Inflammatory macrophage (primary cell): ENCODE results near the gene APBA2.
A peak's percentile ranks its signal among the peaks of the same experiment; 100 is the strongest.

Source experiments
- DNase-seq, 2 donors: peaks; one replicate each; pipeline ENCODE4 v3.0.0-alpha.2; 2020 to 2022

Gene APBA2

DNA sequence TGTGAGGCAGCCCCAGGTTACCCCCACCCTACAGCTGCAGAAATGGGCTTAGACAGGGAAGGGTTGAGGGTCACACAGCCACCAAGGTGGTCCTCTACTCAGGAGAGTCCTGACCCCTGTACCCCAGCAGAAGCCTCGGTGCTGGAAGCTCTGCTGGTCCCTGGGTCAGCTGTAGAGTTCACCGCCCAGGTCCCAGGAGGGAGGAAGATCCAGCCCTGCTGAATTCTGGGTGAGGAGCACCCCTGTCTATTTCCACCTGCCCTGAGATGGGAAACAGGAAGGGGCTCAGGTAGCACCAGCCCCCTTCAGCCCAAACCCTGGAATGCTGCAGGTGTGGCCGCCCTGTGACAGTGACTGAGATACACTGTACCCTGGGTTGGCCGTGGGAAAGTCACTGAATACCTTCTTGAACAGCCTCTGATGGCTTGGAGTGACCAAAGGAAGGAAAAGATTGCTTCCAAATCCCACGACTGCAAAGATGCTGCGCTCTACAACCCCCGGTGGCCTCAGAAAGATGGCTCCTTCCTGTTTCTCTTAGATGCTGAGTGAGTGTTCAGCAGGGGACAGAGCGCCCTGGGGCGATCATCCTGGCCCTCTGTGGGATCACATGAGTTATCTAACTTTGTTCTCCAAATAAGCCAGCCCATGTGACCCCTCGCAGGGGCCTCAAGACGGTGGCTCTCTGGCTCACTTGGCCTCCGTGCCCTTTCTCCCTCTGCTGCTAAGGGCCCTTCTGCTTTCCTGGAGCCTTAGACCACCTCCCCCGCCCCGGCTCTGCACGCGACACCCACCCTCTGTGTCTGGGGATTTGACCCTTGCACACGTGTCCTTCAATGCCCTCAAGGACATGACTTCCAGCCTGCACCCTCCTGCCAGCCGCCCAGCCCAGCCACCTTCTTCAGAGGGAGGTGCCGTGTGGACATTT is 242.0 kb downstream of the APBA2 start:
- DNase-seq, result no peak

DNA sequence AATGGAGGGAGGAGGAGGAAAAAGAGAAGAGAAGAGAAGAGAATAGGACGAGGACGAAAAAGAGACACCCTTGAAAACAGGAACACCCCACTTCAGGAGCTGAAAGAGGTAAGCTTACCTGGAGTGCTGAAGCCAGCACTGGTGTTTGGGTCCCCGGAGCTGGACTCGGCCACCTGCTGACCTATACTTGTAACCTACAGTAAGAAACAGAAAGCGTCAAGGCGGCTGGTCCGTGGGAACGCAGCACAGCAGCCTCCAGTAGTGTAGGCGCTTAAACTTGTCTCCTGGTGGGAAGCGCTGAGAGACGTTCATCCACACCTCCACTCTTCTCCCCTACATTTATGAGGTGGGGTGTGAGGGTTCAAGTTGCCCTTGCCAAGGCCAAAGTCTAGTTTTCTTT is 242.9 kb downstream of the APBA2 start:
- no peak for DNase-seq

DNA sequence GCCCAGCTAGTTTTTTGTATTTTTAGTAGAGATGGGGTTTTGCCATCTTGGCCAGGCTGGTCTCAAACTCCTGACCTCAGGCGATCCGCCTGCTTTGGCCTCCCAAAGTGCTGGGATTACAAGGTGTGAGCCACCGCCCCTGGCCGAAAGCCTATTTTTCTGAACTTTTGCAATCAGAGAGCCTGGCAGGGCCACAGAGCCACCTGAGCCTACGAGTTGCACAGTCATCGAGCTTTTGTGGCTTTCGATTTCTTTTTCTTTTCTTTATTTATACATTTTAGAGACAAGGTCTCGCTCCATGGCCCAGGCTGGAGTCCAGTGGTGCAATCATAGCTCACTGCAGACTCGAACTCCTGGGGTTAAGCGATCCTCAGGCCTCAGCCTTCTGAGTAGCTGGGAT is 243.4 kb downstream of the APBA2 start:
- no peak for DNase-seq

DNA sequence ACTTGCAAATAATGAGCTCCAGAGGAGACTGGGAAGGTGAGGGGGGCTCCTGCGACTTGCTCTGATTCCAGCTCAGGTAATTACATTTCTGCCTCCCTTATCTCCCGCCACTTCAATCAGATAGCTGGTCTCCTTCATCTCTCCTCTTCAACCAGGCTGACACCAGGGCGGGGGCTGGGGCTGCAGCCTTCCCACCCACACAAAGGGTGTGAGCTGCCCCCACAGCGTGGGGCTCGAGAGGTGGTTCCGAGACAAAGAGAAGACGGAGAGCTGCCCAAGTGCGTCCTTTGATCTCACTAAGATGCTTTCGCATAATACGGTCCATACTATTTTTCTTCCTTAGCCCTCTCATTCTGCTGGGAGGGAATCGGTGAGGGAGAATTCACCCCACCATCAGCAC is 244.2 kb downstream of the APBA2 start:
- DNase-seq, result no peak

DNA sequence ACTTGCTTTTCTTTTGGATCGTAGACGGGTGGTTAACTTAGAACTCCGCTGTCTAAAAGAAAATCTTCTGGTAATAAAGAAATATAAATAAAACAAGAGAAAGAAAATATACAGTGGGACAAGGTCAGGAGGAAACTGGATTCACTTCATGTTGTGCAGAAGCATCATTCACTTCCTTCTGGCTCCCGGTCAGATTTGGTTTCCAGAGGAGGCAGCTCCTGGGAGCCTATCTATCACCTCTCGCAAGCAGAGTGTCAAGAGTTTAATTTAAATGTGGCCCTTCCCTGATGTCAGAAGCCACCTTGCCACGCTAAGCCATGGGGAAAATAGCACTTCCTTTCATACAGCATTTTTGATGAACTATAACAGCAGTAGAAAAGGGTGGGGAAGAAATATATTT is 244.7 kb downstream of the APBA2 start:
- DNase-seq, result no peak

DNA sequence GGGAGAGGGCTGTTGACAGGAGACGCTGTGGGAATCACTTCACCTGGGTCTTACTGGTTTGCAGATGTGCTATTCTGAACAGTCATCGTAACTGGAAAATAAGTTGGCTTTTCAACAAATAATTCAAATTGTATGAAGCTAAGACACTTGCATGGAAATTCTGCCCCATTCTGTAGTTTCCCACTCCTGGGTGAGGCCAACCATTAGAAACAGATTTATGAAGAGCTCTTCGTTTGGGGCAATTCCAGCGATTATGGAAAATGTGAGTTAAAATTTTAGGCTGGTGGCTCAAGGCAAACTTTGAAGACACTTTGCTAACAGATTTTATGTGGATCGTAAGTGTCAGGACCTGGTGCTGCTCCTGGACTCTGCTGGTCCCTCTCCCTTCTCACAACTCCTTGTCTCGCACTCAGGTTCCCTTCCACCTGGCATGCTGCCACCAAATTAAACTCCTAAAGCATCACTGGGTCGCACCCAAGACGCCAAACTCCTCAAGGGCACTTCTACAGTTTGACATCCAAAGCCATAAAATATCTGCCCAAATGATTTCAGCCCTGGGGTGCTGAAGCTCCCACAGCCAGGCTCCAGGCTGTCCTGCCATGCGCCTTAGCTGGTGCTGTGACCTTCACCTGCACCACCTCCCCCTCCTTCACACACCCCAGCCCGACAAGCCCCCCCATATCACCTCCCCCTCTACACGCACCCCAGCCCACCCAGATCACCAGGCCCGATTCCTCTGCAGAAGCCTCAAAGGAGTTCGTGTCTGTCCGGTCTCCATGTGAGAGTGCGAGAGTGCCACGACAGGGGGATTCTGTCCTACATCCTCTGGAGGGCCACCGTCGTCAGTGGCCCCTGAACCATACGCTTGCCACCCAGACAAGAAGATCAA is 245.4 kb downstream of the APBA2 start:
- no peak for DNase-seq

DNA sequence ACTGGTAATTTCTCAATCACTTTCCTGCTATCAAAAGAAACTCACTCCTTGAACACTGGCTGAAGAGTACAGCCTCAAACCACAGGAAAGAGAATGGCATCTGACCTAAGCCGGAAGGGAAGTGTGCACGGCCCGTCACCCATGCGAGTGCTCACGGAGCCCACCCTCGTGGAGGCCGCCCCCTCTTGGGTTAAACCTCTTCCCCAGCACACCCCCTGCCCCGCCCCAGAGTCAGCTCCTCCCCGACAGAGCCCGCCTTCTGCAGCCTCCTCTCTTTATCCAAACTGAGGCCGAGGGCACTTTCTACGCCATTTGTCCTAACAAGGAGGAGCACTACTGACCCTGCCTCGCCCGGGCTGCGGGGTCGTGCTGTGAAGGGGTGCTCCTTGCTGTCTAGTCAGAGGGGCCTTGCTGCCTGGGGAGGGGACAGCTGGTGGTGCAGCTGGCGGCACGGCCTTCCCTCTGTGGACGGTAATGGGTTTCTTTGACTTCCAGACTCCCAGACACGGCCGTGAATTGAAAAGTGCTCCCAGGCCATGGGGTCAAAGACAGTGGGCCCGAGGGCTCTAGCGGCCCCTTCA is 246.2 kb downstream of the APBA2 start:
- no peak for DNase-seq

DNA sequence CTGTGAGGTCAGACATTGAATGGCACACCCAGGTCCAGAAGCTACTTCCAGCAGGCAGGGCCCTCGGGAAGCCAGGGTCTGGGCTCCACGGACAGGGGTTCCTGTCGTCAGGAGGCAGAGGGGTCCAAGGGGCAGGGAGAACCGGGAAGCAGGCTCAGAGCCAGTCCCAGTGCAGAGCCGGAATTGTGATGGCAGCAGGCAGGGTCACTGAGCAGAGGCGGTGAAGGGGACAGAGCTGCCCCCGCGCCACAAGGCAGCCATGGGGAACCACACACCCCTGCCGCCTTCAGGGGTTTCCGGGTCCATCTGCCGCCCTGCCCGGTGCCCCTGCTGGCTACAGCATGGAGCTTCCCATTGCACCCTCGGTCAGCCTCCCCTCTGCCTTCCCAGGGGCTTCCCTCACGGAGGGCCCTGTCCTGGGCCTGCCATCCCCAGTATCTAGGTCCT is 247.0 kb downstream of the APBA2 start:
- no peak for DNase-seq

DNA sequence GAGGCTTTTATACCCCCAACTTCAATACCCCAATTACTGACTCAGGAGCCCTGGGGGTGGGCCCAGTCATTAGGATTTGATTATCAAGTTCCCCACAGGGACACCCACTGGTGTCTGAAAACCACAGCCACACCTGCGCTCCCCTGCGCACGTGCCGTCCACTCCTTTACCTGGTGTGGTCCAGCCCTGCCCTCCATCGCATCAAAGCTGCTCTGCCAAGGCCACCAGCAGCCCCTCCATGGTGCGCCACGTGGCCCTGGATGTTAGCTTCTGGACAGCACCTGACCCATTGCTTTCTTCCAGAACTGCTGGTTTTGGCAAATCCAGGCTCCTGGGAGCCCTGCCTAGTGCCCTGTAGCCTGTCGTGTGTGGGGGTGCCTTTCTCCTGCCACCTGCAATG is 247.5 kb downstream of the APBA2 start:
- DNase-seq, result no peak

DNA sequence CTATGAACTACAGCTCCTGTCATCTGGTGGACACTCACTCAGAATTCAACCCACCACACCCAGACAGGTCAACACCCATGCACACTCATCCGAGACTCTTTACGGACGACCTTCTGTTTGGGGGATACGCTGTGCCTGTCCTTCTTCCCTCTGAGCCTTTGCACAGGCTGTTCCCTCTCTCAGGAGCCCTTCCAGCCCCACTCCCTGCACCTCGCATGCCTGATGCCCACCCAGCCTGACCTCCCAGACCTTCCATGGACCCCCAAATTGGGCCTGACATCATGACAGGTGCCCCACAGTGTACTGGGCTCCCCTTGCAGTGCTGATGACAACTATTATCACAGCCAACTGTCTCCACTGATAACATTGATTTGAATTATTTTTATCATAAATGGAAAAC is 248.0 kb downstream of the APBA2 start:
- no peak for DNase-seq

DNA sequence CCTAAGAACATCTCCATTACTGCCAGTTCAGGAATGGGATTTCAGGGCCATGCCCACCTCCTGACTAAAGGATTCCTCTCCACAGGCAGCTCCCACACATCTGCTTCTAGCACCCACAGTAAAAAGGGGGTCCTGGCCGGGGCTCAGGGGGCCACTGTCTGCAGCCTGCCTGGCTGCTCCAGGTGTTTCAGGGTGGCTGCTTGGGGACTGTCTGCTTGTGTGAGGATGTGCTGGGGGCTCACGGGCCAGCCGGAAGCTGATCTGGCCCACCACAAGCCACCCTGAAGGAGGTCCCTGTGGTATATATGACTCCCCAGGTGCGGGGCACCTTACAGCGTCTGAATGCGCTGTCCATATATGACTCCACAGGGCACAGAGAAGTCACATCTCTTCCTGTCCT is 248.5 kb downstream of the APBA2 start:
- no peak for DNase-seq

DNA sequence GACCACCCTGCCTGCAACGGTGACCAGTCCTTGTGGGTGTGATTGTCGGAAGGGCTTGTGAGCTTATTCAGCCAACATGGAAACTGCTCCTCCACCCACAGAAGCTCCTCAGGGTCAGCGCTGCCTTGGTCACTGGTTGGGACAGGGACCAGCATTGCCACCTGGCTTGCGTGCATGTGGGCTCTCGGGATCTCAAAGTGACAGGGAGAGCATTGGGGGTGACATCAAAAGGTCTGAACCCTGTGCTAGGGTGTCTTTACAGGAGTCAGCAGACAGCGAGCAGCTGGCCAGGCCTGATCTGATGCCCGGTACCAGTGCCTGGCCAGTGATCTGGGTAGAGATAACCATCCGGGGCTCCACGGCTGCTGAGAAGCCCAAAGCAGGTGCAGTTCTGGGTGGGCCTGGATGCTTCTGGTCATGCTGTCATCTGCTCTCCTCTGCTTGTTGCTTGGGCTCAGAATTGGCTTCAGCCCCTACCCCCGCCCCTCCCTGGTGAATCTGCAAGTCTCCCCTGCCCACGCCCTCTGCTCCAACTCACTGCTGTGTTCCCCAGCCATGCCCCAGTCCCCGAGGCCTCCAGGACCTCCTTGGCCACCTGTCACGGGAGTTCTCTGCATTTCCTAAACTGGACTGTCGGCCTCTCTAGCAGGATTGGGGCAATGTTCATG is 249.0 kb downstream of the APBA2 start:
- DNase-seq, result no peak

DNA sequence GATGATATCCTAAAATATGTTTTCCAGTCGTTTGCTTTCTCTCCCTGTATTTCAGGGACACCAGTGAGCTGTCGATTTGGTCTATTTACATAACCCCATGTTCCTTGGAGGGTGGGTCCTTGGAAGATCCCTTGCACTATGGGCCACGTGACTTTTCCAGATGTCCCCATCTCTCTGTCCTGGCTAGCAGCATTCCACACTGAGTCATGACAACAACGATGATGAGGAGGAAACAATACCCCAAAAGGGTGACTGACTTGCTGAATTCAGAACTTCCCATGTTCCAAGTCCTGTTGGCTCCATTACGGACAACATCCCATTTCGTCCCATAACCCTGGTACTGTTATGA is 249.5 kb downstream of the APBA2 start:
- DNase-seq, result no peak

DNA sequence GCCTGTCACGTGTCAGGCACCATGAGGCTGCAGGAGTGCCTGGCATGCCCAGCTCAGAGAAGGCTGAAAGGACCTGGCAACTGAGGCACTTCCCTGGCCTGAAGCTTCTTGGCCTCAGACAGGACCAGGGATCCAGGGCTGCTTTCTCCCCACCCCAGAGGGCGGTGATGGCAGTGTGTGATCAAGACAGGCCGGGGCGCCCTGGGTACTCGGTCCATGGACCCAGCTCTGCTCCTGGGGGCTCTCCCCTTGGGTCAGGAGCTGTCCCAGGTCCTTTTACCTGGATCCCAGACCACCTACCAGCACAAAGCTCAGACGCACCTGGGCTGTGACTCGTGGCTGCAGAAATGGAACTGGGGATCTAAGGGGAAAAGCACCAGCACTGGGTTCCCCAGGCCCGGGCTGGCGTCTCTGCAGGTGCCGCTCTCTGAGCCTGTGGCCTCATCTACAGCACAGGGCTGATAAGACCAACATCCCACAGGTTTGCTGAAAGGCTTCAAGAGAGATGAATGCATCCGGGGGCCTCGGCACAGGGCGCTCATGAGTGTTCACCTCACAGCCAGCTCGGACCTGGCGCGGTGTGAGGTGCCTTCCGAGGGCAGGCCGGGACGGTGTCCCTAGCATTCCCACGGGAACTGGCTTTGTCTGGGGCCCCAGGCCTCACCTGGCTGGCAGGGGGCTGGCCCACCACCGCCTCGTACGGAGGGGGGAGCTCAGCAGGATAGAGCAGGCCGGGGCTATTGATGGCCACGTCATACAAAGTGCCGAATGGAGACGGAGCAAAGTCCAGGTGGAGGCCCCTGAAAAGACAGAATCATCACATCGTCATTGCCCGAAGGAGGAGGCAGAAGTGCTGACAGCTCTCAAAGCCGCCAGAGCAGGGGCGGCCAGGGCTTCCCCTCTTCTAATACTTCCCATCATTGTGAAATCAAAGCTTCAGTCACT is 250.2 kb downstream of the APBA2 start:
- DNase-seq, result no peak

DNA sequence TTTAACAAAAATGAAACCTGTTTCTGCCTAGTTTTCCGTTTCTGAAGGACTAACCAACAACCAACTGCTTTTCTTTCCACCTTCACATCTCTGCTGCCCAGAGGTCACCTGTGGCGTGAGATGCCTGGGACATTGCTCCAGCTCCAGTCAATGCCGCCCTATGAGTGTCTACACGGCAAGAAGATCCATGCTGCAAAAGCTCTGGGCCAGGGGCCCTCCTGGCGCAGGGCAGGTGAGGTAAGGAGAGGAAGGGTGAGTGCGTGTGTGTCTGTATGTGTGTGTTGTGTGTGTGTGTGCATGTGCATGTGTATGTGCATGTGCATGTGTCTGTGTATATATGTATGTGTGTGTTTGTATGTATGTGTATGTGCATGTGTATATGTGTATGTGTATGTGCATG is 252.5 kb downstream of the APBA2 start:
- no peak for DNase-seq

DNA sequence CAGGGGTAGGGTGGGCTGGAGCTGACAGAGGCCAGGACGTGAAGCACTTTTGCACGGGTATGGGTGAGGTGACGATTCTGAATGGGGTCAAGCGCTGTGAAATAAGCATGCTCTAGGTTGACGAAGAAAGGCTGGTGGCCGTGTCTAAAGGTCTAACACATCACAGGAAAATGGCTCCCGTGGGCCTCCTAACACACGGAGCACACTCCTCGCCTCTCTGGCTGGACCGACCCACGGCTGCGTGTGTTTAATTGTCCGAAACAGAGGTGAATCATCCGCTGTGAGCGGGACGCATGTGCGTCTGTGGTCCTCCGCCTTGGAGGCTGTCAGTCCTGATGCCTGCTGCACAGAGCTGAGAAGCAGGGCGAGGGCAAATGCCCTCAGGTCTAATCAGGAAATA is 253.3 kb downstream of the APBA2 start:
- no peak for DNase-seq

DNA sequence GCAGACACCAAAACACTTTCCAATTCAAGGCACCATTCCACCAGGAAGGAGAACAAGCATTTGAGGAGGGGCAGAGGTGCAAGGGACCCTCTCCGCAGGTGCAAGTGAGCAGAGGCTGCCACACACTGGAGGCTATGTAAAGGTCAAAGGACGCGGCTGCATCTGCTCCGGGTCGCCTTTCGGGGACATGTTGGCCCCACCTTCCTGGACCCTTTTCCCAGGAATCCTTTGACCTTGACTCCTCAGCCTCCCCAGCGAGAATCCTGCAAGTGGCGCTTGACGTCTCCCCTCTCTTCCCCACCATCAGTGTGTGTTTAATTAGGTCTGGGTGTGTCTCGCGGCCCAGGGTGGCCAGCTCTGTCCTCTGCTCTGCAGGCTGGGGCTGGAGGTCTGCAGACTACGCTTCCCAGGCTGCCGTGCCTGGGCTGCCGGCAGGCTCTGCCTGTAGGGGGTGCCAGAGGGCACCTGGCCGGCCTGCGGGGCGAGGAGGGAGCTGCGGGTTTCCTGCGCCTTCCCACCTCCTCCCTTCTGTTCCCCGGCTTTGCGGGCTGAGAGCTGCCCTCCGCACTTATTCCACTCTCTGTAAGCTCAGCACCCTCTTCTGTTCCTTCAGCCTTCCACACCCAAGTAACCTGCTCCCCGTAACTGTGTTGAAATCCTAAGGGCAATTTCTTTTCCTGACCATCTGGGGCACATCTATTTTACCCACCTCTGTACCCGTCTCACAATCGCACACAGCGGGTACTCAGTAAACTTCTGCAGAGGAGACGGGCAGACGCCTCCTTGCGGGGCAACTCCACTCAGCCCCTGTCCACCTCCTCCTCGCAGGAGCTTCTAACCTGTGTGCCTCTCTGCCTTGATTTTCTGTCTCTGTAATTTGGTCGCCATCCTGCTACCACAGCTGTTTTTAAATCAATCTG is 254.0 kb downstream of the APBA2 start:
- DNase-seq, result peak; percentile 25 to 37

DNA sequence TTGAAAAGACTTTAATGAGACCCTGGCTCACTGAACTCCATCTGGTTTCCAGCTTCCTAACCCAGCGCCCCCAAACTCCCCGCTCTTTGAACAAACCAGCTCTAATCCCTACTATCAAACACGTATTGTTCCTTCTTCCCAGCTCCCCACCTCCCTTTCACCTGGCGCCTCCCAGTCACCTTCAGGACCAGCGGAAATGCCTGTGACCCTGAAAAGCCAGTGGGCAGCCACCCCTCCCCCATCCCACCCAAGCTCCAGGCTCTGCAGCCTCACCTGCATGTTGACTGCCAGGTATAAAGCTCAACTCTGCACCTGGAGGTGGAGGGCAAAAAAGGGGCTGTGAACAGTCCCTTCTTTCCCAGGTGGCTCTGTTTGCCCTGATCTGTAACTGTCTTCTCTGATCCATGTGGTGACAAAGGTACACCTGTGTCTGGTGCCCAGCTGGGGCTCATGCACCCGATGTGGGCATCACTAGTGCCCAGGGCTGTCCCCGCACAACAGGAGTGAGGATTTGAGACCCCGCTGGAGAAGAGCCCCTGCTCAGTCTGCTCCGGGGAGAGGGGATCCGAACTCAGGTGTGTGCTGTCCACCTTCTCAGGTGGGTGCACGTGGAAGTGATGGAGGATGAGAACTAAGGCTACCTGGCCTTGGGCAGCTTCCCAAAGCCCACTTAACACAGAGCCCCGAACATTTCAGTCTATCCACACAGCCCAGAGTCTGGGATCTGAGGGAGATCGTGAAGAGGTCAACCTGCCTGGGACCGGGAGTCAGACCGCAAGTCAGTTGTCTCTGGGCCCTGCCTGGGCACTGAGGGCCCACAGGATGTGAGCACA is 254.9 kb downstream of the APBA2 start:
- DNase-seq, result no peak

DNA sequence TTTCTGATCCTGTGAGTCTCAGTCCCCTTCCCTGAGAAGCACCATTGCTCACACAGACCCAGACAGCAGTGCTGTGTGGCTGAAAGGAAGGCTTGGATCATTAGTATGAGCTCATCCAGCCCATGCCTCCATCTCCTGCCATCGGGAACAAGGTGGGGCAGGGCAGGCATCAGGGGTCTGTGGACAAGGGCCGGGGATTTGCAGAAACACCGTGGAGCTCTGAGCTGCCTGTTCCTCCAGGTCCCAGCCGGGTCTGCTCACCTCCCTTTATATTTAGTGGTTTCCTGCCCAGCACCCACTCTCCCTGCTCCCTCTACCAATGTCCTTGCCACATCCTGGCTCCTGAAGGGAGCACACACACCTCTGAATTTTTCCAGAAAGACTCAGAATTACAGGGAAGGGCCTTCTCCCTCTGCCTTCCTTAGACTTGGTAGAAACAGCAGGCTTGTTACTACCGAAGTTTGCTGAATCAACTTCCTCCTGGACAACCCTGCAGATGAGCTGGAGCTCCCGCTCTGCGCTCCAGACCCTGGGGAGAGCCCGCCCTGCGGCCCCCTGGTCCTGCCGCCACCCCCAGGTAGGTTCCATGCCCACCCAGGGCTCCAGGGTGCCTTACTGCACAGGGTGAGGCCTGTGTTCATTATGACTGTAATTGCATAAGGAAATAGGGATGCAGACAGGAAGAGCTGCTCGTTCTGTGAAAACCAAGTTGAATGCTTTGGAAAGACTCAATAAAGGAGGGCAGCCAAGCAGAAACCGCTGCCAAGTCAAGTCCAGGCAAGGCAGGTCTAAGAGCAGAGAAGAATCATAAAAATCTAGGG is 255.7 kb downstream of the APBA2 start:
- no peak for DNase-seq
